ENCODE data around the gene GDPGP1. TPM values are rescaled to one million over a fixed set of nuclear protein-coding genes. Genes with fewer than 3 reads are reported as not detected.

The GDPGP1 gene
- total and polyA plus RNA-seq, 9 of the 15 experiments (the other 6 are each of a cell fraction or from before 2014, with no cell fraction given) = 0.78 to 6.1 (median 2.8) TPM

DNA sequence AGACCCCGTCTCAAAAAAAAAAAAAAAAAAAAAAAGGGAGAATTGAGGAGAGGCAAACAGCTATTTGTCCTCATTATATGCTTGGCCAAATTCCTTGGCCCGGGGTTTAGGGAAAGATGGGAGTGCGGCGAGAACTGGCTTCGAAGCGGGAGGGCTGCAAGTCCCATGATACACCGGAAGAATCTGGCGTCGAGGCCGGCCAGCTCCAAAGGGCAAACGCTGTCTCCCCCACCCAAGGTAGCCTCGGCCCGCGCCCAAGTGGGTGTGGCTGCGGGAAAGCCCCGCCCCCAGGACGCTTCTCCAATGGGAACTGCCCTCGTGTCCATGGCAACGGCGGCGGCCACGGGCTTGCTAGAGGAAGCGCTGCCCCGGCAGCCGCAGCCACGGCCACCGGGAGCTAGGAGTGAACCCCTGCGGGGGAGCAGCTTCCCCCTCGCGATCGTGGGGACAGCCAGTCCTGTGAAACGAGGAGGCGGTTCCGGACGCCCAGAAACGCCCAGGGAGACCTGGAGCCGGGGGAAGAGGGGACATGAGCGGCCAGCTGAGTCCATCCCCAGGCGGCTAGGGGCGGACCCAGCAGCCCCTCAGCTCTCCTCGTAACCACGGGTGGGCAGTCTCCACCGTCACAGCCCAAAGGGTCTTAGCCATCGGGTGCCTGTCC, 15.3 kb downstream of the GDPGP1 start, which contains the start of gene TTLL13 (continued):
- TF ChIP-seq, protein P1, sequence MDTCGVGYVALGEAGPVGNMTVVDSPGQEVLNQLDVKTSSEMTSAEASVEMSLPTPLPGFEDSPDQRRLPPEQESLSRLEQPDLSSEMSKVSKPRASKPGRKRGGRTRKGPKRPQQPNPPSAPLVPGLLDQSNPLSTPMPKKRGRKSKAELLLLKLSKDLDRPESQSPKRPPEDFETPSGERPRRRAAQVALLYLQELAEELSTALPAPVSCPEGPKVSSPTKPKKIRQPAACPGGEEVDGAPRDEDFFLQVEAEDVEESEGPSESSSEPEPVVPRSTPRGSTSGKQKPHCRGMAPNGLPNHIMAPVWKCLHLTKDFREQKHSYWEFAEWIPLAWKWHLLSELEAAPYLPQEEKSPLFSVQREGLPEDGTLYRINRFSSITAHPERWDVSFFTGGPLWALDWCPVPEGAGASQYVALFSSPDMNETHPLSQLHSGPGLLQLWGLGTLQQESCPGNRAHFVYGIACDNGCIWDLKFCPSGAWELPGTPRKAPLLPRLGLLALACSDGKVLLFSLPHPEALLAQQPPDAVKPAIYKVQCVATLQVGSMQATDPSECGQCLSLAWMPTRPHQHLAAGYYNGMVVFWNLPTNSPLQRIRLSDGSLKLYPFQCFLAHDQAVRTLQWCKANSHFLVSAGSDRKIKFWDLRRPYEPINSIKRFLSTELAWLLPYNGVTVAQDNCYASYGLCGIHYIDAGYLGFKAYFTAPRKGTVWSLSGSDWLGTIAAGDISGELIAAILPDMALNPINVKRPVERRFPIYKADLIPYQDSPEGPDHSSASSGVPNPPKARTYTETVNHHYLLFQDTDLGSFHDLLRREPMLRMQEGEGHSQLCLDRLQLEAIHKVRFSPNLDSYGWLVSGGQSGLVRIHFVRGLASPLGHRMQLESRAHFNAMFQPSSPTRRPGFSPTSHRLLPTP (IDR thresholded peaks at IDR 0.05; ENCODE audit: borderline replicate concordance, extremely low read depth, insufficient read length) = no peak
- TF ChIP-seq HDAC8 (tag; IDR thresholded peaks at IDR 0.05) (no peak), NELFE (IDR thresholded peaks at IDR 0.05; ENCODE audit: insufficient read depth, insufficient read length) (no peak), KAT2B (IDR thresholded peaks at IDR 0.05; ENCODE audit: low read depth, low read length) (no peak), CHD2 (IDR thresholded peaks at IDR 0.05; ENCODE audit: low read depth, low read length) (no peak), MAFK (IDR thresholded peaks at IDR 0.05; ENCODE audit: low read length) (no peak), TEAD2 (tag; IDR thresholded peaks at IDR 0.05) (no peak), MTA3 (IDR thresholded peaks at IDR 0.05; ENCODE audit: borderline replicate concordance) (peak; percentile 51; the same call in 1 of the 2 replicates), MAX (CRISPR knock-in tag; IDR thresholded peaks at IDR 0.05) (peak; percentile 54)
- TF ChIP-seq, protein P2, sequence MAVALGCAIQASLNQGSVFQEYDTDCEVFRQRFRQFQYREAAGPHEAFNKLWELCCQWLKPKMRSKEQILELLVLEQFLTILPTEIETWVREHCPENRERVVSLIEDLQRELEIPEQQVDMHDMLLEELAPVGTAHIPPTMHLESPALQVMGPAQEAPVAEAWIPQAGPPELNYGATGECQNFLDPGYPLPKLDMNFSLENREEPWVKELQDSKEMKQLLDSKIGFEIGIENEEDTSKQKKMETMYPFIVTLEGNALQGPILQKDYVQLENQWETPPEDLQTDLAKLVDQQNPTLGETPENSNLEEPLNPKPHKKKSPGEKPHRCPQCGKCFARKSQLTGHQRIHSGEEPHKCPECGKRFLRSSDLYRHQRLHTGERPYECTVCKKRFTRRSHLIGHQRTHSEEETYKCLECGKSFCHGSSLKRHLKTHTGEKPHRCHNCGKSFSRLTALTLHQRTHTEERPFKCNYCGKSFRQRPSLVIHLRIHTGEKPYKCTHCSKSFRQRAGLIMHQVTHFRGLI (CRISPR knock-in tag; IDR thresholded peaks at IDR 0.05) = 0 out of 2 replicates have a peak, but pooled peaks have one; percentile 34
- TF ChIP-seq, protein P3, sequence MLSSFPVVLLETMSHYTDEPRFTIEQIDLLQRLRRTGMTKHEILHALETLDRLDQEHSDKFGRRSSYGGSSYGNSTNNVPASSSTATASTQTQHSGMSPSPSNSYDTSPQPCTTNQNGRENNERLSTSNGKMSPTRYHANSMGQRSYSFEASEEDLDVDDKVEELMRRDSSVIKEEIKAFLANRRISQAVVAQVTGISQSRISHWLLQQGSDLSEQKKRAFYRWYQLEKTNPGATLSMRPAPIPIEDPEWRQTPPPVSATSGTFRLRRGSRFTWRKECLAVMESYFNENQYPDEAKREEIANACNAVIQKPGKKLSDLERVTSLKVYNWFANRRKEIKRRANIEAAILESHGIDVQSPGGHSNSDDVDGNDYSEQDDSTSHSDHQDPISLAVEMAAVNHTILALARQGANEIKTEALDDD (IDR thresholded peaks at IDR 0.05) = no peak
- TF ChIP-seq, protein P4, sequence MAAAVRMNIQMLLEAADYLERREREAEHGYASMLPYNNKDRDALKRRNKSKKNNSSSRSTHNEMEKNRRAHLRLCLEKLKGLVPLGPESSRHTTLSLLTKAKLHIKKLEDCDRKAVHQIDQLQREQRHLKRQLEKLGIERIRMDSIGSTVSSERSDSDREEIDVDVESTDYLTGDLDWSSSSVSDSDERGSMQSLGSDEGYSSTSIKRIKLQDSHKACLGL (CRISPR knock-in tag; IDR thresholded peaks at IDR 0.05; ENCODE audit: borderline replicate concordance, poor library complexity, severe bottlenecking) = no peak

All from K562 (cell line).